Endothelial cell of umbilical vein (primary cell): ENCODE data around the gene MRPL58. TPM values are rescaled to one million over a fixed set of nuclear protein-coding genes. Genes with fewer than 3 reads are reported as not detected.
"Not testable (repeated sequence)": the region's sequence is repeated elsewhere in the genome, so short reads cannot be mapped to it uniquely, and the experiment has no call there.

ENCODE experiments used
- BruUV-seq: library from RNA; stranded (reverse); fragments of 400-500 nt; replicated peaks from 2 replicates; lab custom pipeline; 2021; lab: Mats Ljungman, UMichigan
- CTCF ChIA-PET: fragments of 300-600, 350-600 bp; sonication (Branson Sonifier 250); formaldehyde crosslinking; loops from one replicate; lab custom pipeline; 2021; ENCODE audit warnings: antibody characterized with exemption, inconsistent platforms; lab: Charles Lee
- POLR2A ChIA-PET: fragments of 300-600, 350-600 bp; sonication (Branson Sonifier 250); formaldehyde crosslinking; loops from one replicate; lab custom pipeline; 2021; ENCODE audit warnings: antibody characterized with exemption, inconsistent platforms; lab: Charles Lee
- DNase-seq: peaks from one replicate; pipeline ENCODE4 v3.0.0-alpha.2; 2011; ENCODE audit warnings: low read depth, low spot score
- FAIRE-seq: peaks from 2 replicates; lab custom pipeline; 2011; peaks lifted over from hg19 to GRCh38; lab: Jason Lieb, UNC
- H2AFZ ChIP-seq: 2 replicates; pipeline ENCODE4 v1.6.0; 2012; ENCODE audit warnings: low read depth, low read length, control low read depth, inconsistent platforms
- H3K27ac ChIP-seq: 2 replicates; pipeline ENCODE4 v1.5.1; 2011; ENCODE audit warnings: low read depth, mild to moderate bottlenecking, control low read depth, low read length, moderate library complexity; ENCODE audit not compliant: insufficient read depth
- H3K27me3 ChIP-seq, 2 experiments: 2 replicates each; pipeline versions ENCODE4 v1.6.0 to v1.6.1; 2011; ENCODE audit warnings: low read length in 2 of 2, mixed read lengths in 1 of 2; ENCODE audit not compliant: control insufficient read depth in 2 of 2, insufficient read depth in 2 of 2
- H3K36me3 ChIP-seq, 2 experiments: 2 replicates in 1 of 2; 3 replicates in 1 of 2; pipeline ENCODE4 v1.5.1; 2011; ENCODE audit warnings: low read length in 2 of 2, mild to moderate bottlenecking in 1 of 2, moderate library complexity in 1 of 2; ENCODE audit not compliant: control insufficient read depth in 2 of 2, insufficient read depth in 2 of 2; ENCODE audit errors: extremely low read depth in 1 of 2
- H3K4me1 ChIP-seq: 3 replicates; pipeline ENCODE4 v1.5.1; 2011; ENCODE audit warnings: mild to moderate bottlenecking, low read length; ENCODE audit not compliant: control insufficient read depth, insufficient read depth; ENCODE audit errors: extremely low read depth
- H3K4me2 ChIP-seq: 2 replicates; pipeline ENCODE4 v1.6.1; 2011; ENCODE audit warnings: low read length, control low read depth, mixed read lengths; ENCODE audit not compliant: insufficient read depth
- H3K4me3 ChIP-seq, 3 experiments: fragments of 200-600 bp in 1 of 3; sonication (generic), shearing (Covaris generic) in 1 of 3; replicated peaks in 1 of 3; 2 replicates each; pipeline ENCODE4 v1.5.1; 2011 to 2016; ENCODE audit warnings: control low read depth in 3 of 3, low read length in 3 of 3, mild to moderate bottlenecking in 2 of 3, inconsistent platforms in 1 of 3, low read depth in 1 of 3, moderate library complexity in 1 of 3; ENCODE audit not compliant: insufficient read depth in 1 of 3
- H3K79me2 ChIP-seq: 2 replicates; pipeline ENCODE4 v1.6.0; 2012; ENCODE audit warnings: low read length, inconsistent platforms; ENCODE audit not compliant: control insufficient read depth, insufficient read depth
- H3K9ac ChIP-seq: replicated peaks from 2 replicates; pipeline ENCODE3; 2011; ENCODE audit warnings: low read length, control low read depth; ENCODE audit not compliant: insufficient read depth; ENCODE audit errors: extremely low read depth
- H3K9me1 ChIP-seq: replicated peaks from 3 replicates; pipeline ENCODE4 v1.6.0; 2011; ENCODE audit warnings: mild to moderate bottlenecking, low read length; ENCODE audit not compliant: control insufficient read depth, insufficient read depth; ENCODE audit errors: extremely low read depth
- H3K9me3 ChIP-seq: replicated peaks from 2 replicates; pipeline ENCODE4 v1.5.1; 2012; ENCODE audit warnings: low read length, inconsistent platforms; ENCODE audit not compliant: control insufficient read depth, insufficient read depth
- H4K20me1 ChIP-seq: replicated peaks from 2 replicates; pipeline ENCODE3; 2011; ENCODE audit warnings: mild to moderate bottlenecking, low read length; ENCODE audit not compliant: control insufficient read depth, insufficient read depth; ENCODE audit errors: extremely low read depth
- JUN ChIP-seq: IDR thresholded peaks from 2 replicates; pipeline ENCODE4 v1.6.1; 2011; ENCODE audit warnings: borderline replicate concordance, low read depth; ENCODE audit not compliant: insufficient read length, insufficient read depth
- POLR2A ChIP-seq: IDR thresholded peaks from 2 replicates; pipeline ENCODE4 v1.6.1; 2012; ENCODE audit warnings: low read depth, mild to moderate bottlenecking, control low read depth, low read length
- POLR2AphosphoS5 ChIP-seq: IDR thresholded peaks from 2 replicates; pipeline ENCODE4 v1.6.1; 2012; ENCODE audit warnings: low read depth, mild to moderate bottlenecking, control low read depth, low read length, moderate library complexity; ENCODE audit not compliant: insufficient read depth
- dilution Hi-C: fragments of 300-500 bp; cut with MboI; formaldehyde crosslinking; loops from one replicate; pipeline ENCODE4 v1.15.0; 2019; ENCODE audit warnings: low sequenced_read_pairs; ENCODE audit not compliant: extremely low pct_ligation_motif_present
- intact Hi-C: fragments of 100-400 bp; cut with micrococcal nuclease; formaldehyde crosslinking; loops from one replicate; pipeline ENCODE4 v1.10.0; 2022
- polyA plus RNA-seq, 4 experiments: library from polyadenylated mRNA; depleted of rRNA in 3 of 4; stranded (reverse) in 3 of 4; unstranded in 1 of 4; fragments of >200 nt; gene quantifications; 2 replicates each; pipeline versions ENCODE4 v1.2.1 to v1.2.3, GENCODE V29; 2011 to 2012; ENCODE audit warnings: missing spikeins in 1 of 4
- total RNA-seq: library from RNA; stranded (reverse); gene quantifications from 2 replicates; pipeline ENCODE4 v1.2.3, GENCODE V29; 2021

Gene MRPL58
- total and polyA plus RNA-seq, 2 donors (not counting 3 experiments of a cell fraction or from before 2014, with no cell fraction given) = 38.0 to 43.7 TPM

DNA sequence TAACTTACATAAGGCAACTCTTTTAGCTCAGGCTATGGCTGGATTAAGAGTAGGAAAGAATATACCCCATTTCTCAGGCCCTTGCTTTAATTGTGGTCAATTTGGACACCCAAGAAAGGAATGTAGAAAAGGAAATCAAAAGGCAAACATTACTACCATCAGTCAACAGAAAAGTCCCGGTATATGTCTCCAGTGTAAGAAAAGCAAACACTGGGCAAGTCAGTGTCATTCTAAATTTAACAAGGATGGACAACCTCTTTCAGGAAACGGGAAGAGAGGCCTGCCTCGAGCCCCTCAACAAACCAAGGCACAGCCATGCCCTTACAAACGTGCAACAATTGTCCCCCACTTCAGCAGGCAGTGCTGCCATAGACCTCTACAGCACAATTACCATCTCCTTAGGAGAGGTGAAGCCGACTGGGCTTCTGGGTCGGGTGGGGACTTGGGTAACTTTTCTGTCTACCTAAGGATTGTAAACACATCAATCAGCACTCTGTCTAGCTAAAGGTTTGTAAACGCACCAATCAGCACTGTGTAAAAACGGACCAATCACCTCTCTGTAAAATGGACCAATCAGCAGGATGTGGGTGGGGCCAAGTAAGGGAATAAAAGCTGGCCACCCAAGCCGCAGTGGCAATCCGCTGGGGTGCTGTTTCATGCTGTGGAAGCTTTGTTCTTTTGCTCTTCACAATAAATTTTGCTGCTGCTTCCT, 12.4 kb downstream of the MRPL58 start:
- Histone ChIP-seq H3K36me3 (peaks cover 5 to 20% of the 10 kb centered on the region in 2 experiments), H3K79me2 (no peaks in the 10 kb centered on the region), H3K27ac (no peak overlapping the region), H3K4me1 (no peaks in the 10 kb centered on the region), H2AFZ (no peak overlapping the region), H4K20me1 (no peaks in the 10 kb centered on the region), H3K4me2 (no peak overlapping the region), H3K4me3 (no peak overlapping the region), H3K9ac (no peak overlapping the region), H3K9me3 (no peaks in the 10 kb centered on the region), H3K9me1 (no peaks in the 10 kb centered on the region), H3K27me3 (no peaks in the 10 kb centered on the region)
- dilution Hi-C loops (no loop called here), intact Hi-C loops (no loop called here)
- BruUV-seq = no TSS peak
- ChIA-PET CTCF (interaction anchor here (0.9 to 3.1 kb wide), 2 partner anchors 12 to 62 kb away, joined by 3 to 26 read pairs; partner anchors contain the start of gene MRPL58), POLR2A (no interaction called here)
- DNase-seq (no peak), FAIRE-seq (no peak)
- no peak for TF ChIP-seq JUN
- TF ChIP-seq POLR2AphosphoS5 = no peak
- TF ChIP-seq POLR2A = no peak

DNA sequence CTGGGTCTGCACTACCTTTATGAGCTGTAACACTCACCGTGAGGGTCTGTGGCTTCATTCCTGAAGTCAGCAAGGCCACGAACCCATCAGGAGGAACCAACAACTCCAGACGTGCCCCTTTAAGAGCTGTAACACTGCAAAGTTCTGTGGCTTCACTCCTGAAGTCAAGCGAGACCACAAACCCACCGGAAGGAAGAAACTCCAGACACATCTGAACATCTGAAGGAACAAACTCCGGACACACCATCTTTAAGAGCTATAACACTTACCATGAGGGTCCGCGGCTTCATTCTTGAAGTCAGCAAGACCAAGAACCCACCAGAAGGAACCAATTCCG, 12.9 kb downstream of the MRPL58 start:
- POLR2A ChIA-PET, H3K4me2 ChIP-seq, H3K27me3 ChIP-seq, intact Hi-C loops, H3K79me2 ChIP-seq, dilution Hi-C loops, BruUV-seq, H3K9me3 ChIP-seq, H4K20me1 ChIP-seq, H3K9me1 ChIP-seq, H3K4me1 ChIP-seq, H3K9ac ChIP-seq, H3K27ac ChIP-seq, H3K4me3 ChIP-seq, FAIRE-seq, H2AFZ ChIP-seq, DNase-seq: not testable (repeated sequence)
- peaks cover 5 to 17% of the 10 kb centered on the region in 2 experiments for H3K36me3 ChIP-seq
- CTCF ChIA-PET = interaction anchor here (0.9 to 3.1 kb wide), 2 partner anchors 13 to 63 kb away, joined by 3 to 26 read pairs; partner anchors contain the start of gene MRPL58

DNA sequence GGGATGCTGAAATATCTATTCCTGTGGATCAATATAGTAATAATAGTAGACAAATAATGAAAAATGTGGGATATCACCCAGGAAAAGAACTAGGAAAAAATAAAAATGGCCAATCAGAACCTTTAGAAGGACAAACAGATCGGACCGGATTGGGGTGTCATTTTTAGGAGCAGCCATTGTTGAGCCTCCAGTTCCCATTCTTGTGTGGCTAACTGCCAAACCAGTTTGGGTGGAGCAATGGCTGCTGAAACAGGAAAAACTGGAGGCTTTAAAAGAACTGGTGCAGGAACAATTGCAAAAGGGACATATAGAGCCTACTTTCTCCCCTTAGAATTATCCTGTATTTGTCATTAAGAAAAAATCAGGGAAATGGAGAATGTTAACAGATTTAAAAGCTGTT, 14.2 kb downstream of the MRPL58 start:
- BruUV-seq, intact Hi-C loops, H3K4me1 ChIP-seq, H3K4me3 ChIP-seq, H3K9me1 ChIP-seq, DNase-seq, H3K27ac ChIP-seq, H3K79me2 ChIP-seq, CTCF ChIA-PET, POLR2A ChIA-PET, H4K20me1 ChIP-seq, H3K36me3 ChIP-seq, H2AFZ ChIP-seq, H3K4me2 ChIP-seq, H3K9me3 ChIP-seq, H3K9ac ChIP-seq, dilution Hi-C loops, FAIRE-seq, H3K27me3 ChIP-seq: not testable (repeated sequence)
